Hepatocyte (in vitro differentiated cells): Measurements from ENCODE around the gene ERCC1.

Source experiments
- EZH2 ChIP-seq: fragments of 200-600 bp; sonication (generic); IDR thresholded peaks from 2 replicates; pipeline ENCODE4 v1.6.1; 2016; ENCODE audit warnings: antibody characterized with exemption, mild to moderate bottlenecking, borderline replicate concordance
- TF ChIP-seq, protein P1 (sequence below): fragments of 200-600 bp; sonication (generic); IDR thresholded peaks from 2 replicates; pipeline ENCODE4 v1.5.1; 2016; ENCODE audit warnings: antibody characterized with exemption, mild to moderate bottlenecking; ENCODE audit not compliant: poor library complexity

DNA sequence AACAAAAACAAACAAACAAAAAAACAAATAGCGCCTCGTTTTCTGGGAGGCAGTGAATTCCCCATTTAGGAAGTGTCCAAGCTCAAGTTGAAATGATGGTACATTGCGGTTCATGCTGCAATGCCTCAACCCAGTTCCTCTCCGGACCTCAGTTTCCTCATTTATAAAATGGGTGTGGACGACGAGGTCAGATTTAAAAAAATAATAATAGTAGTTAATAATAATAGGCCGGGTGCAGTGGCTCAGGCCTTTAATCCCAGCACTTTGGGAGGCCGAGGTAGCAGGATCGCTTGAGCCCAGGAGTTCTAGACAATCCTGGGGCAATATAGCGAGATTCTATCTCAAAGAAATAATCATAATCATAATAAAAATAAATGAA is 15.5 kb upstream of the ERCC1 start:
- TF ChIP-seq, protein P1, sequence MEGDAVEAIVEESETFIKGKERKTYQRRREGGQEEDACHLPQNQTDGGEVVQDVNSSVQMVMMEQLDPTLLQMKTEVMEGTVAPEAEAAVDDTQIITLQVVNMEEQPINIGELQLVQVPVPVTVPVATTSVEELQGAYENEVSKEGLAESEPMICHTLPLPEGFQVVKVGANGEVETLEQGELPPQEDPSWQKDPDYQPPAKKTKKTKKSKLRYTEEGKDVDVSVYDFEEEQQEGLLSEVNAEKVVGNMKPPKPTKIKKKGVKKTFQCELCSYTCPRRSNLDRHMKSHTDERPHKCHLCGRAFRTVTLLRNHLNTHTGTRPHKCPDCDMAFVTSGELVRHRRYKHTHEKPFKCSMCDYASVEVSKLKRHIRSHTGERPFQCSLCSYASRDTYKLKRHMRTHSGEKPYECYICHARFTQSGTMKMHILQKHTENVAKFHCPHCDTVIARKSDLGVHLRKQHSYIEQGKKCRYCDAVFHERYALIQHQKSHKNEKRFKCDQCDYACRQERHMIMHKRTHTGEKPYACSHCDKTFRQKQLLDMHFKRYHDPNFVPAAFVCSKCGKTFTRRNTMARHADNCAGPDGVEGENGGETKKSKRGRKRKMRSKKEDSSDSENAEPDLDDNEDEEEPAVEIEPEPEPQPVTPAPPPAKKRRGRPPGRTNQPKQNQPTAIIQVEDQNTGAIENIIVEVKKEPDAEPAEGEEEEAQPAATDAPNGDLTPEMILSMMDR = no peak
- TF ChIP-seq EZH2 = no peak
